GM12878 (cell line): Measurements from ENCODE around the gene RNASE12. TPM values are rescaled to one million over a fixed set of nuclear protein-coding genes. Genes with fewer than 3 reads are reported as not detected.

ENCODE experiments used
- ATAC-seq: fragments of 200-7000 bp; cut with Tn5 transposase; 3 replicates; pipeline ENCODE4 v1.9.1; 2020; ENCODE audit warnings: mild to moderate bottlenecking, moderate library complexity
- BruUV-seq: library from RNA; stranded (reverse); fragments of 400-500 nt; replicated peaks from 2 replicates; lab custom pipeline; 2021; lab: Mats Ljungman, UMichigan
- CTCF ChIA-PET: fragments of 300-600 bp; sonication (Branson Sonifier 250); formaldehyde crosslinking; extraction: SDS; loops from one replicate; lab custom pipeline; 2021; ENCODE audit warnings: inconsistent platforms; lab: Yijun Ruan, JAX
- POLR2A ChIA-PET: fragments of 350-600 bp; formaldehyde crosslinking; extraction: SDS; loops from one replicate; lab custom pipeline; 2021; ENCODE audit warnings: inconsistent platforms; lab: Charles Lee
- RAD21 ChIA-PET: fragments of 300-600 bp; sonication (Branson Sonifier 250); formaldehyde crosslinking; loops from one replicate; lab custom pipeline; 2023; ENCODE audit warnings: antibody characterized with exemption; ENCODE audit not compliant: unreplicated experiment; lab: Charles Lee
- SMC1A ChIA-PET: fragments of 300-600 bp; sonication (Branson Sonifier 250); formaldehyde crosslinking; loops from one replicate; lab custom pipeline; 2023; ENCODE audit not compliant: unreplicated experiment, uncharacterized antibody; lab: Charles Lee
- DNase-seq: peaks from one replicate; pipeline ENCODE4 v3.0.0-alpha.2; 2011; ENCODE audit warnings: low read depth, low spot score
- FAIRE-seq: peaks from 3 replicates; lab custom pipeline; 2011; peaks lifted over from hg19 to GRCh38; lab: Jason Lieb, UNC
- H2AFZ ChIP-seq: 2 replicates; pipeline ENCODE4 v1.6.0; 2011; ENCODE audit warnings: low read depth, low read length, control low read depth; ENCODE audit not compliant: control insufficient read depth
- H3K27ac ChIP-seq: 2 replicates; pipeline ENCODE4 v1.5.1; 2011; ENCODE audit warnings: control low read depth; ENCODE audit not compliant: control insufficient read depth, insufficient read depth
- H3K27me3 ChIP-seq, 2 experiments: replicated peaks in 1 of 2; 2 replicates each; pipeline versions ENCODE4 v1.6.0 to v1.6.1; 2011; ENCODE audit warnings: low read length in 1 of 2; ENCODE audit not compliant: control insufficient read depth in 2 of 2, insufficient read depth in 2 of 2
- H3K36me3 ChIP-seq, 2 experiments: 2 replicates each; pipeline ENCODE4 v1.5.1; 2011; ENCODE audit warnings: low read length in 1 of 2; ENCODE audit not compliant: control insufficient read depth in 2 of 2, insufficient read depth in 2 of 2
- H3K4me1 ChIP-seq: 2 replicates; pipeline ENCODE4 v1.6.1; 2011; ENCODE audit warnings: mild to moderate bottlenecking, low read length, moderate library complexity, mixed read lengths; ENCODE audit not compliant: control insufficient read depth, insufficient read depth
- H3K4me2 ChIP-seq: 2 replicates; pipeline ENCODE4 v1.6.0; 2011; ENCODE audit warnings: control low read depth; ENCODE audit not compliant: control insufficient read depth, insufficient read depth
- H3K4me3 ChIP-seq: fragments of 200-600 bp; sonication (generic); 2 replicates; pipeline ENCODE4 v1.5.1; 2016
- H3K79me2 ChIP-seq: 2 replicates; pipeline ENCODE4 v1.6.0; 2011; ENCODE audit warnings: low read length; ENCODE audit not compliant: control insufficient read depth, insufficient read depth
- H3K9ac ChIP-seq: 2 replicates; pipeline ENCODE4 v1.8.0; 2011; ENCODE audit warnings: low read length, control low read depth, mixed read lengths; ENCODE audit not compliant: control insufficient read depth, insufficient read depth
- H3K9me3 ChIP-seq: replicated peaks from 3 replicates; pipeline ENCODE4 v1.5.1; 2011; ENCODE audit warnings: mild to moderate bottlenecking, low read length; ENCODE audit not compliant: control insufficient read depth, insufficient read depth
- H4K20me1 ChIP-seq: 2 replicates; pipeline ENCODE4 v1.6.0; 2011; ENCODE audit not compliant: control insufficient read depth, insufficient read depth
- BACH1 ChIP-seq: fragments of 450-650 bp; IDR thresholded peaks from 2 replicates; pipeline ENCODE4 v1.6.1; 2017; ENCODE audit warnings: mild to moderate bottlenecking, borderline replicate concordance
- BMI1 ChIP-seq: fragments of 450-650 bp; IDR thresholded peaks from 2 replicates; pipeline ENCODE4 v1.6.1; 2016; ENCODE audit warnings: mild to moderate bottlenecking, moderate library complexity, borderline replicate concordance
- BRCA1 ChIP-seq: IDR thresholded peaks from 2 replicates; pipeline ENCODE4 v1.6.1; 2011; ENCODE audit warnings: low read depth, low read length, improper control_type of control experiment
- DPF2 ChIP-seq: fragments of 450-650 bp; IDR thresholded peaks from 2 replicates; pipeline ENCODE4 v1.6.1; 2017; ENCODE audit warnings: mild to moderate bottlenecking
- FOXM1 ChIP-seq: IDR thresholded peaks from 2 replicates; pipeline ENCODE4 v1.6.1; 2012; ENCODE audit warnings: low read depth, mild to moderate bottlenecking, inconsistent platforms, low read length, moderate library complexity
- HDAC2 ChIP-seq: fragments of 200-600 bp; sonication (generic); IDR thresholded peaks from 2 replicates; pipeline ENCODE4 v1.6.1; 2017
- IRF3 ChIP-seq: fragments of 450-650 bp; IDR thresholded peaks from 2 replicates; pipeline ENCODE4 v1.6.1; 2014; ENCODE audit warnings: mild to moderate bottlenecking
- MXI1 ChIP-seq: fragments of 150-350 bp; IDR thresholded peaks from 2 replicates; pipeline ENCODE4 v1.6.1; 2011; ENCODE audit warnings: low read depth, mild to moderate bottlenecking, inconsistent platforms, low read length, improper control_type of control experiment
- NR2C2 ChIP-seq: IDR thresholded peaks from 2 replicates; pipeline ENCODE4 v1.6.1; 2011; ENCODE audit warnings: borderline replicate concordance, low read depth; ENCODE audit not compliant: control insufficient read depth, insufficient read length
- POU2F2 ChIP-seq: IDR thresholded peaks from 3 replicates; pipeline ENCODE4 v1.6.1; 2011; ENCODE audit warnings: low read depth, mild to moderate bottlenecking, low read length, borderline replicate concordance
- RAD51 ChIP-seq: fragments of 450-650 bp; IDR thresholded peaks from 2 replicates; pipeline ENCODE4 v1.6.1; 2016; ENCODE audit warnings: moderate library complexity, mild to moderate bottlenecking, inconsistent platforms
- RCOR1 ChIP-seq: conservative IDR thresholded peaks from 2 replicates; pipeline ENCODE4 v1.6.1; 2012; ENCODE audit warnings: low read depth, low read length, improper control_type of control experiment
- RFX5 ChIP-seq: IDR thresholded peaks from 2 replicates; pipeline ENCODE4 v1.6.1; 2011; ENCODE audit warnings: low read depth, low read length, improper control_type of control experiment
- SMARCA5 ChIP-seq: fragments of 450-650 bp; IDR thresholded peaks from 2 replicates; pipeline ENCODE4 v1.6.1; 2017; ENCODE audit warnings: mild to moderate bottlenecking
- SREBF1 ChIP-seq: IDR thresholded peaks from 2 replicates; pipeline ENCODE4 v1.6.1; 2012; ENCODE audit warnings: mild to moderate bottlenecking, low read length
- TCF7 ChIP-seq: IDR thresholded peaks from 2 replicates; pipeline ENCODE4 v1.6.1; 2014; ENCODE audit warnings: antibody characterized with exemption, borderline replicate concordance
- WRNIP1 ChIP-seq: IDR thresholded peaks from 2 replicates; pipeline ENCODE4 v1.6.1; 2011; ENCODE audit warnings: low read depth, low read length, improper control_type of control experiment, borderline replicate concordance
- ZNF274 ChIP-seq: IDR thresholded peaks from one replicate; pipeline ENCODE4 v1.8.0; 2011; ENCODE audit not compliant: insufficient read length, insufficient read depth
- ZNF384 ChIP-seq: IDR thresholded peaks from 2 replicates; pipeline ENCODE4 v1.6.1; 2012; ENCODE audit warnings: low read depth, mild to moderate bottlenecking, low read length, improper control_type of control experiment, borderline replicate concordance
- WGBS: methylation state at CpG from one replicate; pipeline ENCODE4 v1.1.6; 2016; ENCODE audit warnings: low lambda C conversion rate; ENCODE audit not compliant: insufficient replicate concordance, insufficient coverage; ENCODE audit errors: missing lambda C conversion rate; 5-methylcytosine and 5-hydroxymethylcytosine counted together
- in situ Hi-C: fragments of 300-500 bp; cut with MboI; formaldehyde crosslinking; loops from 9 replicates; pipeline ENCODE4 v1.14.3; 2018; ENCODE audit warnings: mixed read lengths
- intact Hi-C: fragments of 100-400 bp; cut with micrococcal nuclease; formaldehyde crosslinking; loops from one replicate; pipeline ENCODE4 v1.14.2; 2022; ENCODE audit not compliant: unreplicated experiment
- polyA plus RNA-seq, 11 experiments: library from polyadenylated mRNA; depleted of rRNA in 4 of 11; unstranded in 6 of 11; stranded (reverse) in 5 of 11; fragments of >200 nt; fragmentation: Nextera tagmentation in 4 of 11; fragmentation: Illumina TruSeq in 1 of 11; extraction: Ambion mirVana in 4 of 11; extraction: Trizol in 1 of 11; gene quantifications; 1 replicate in 1 of 11; 2 replicates in 10 of 11; pipeline versions ENCODE4 v1.2.1 to v1.2.3, GENCODE V29; 2011 to 2016; ENCODE audit warnings: inconsistent platforms in 2 of 11, missing spikeins in 2 of 11, low read depth in 1 of 11
- total RNA-seq, 4 experiments: library from RNA; depleted of rRNA in 3 of 4; stranded (reverse); fragments of >200 nt in 3 of 4; fragmentation: Illumina TruSeq in 1 of 4; extraction: Trizol in 1 of 4; gene quantifications; 2 replicates each; pipeline versions ENCODE4 v1.2.1 to v1.2.3, GENCODE V29; 2013 to 2021
- TF ChIP-seq, protein P1 (sequence below): IDR thresholded peaks from 2 replicates; pipeline ENCODE4 v1.6.1; 2011; ENCODE audit warnings: low read depth, mild to moderate bottlenecking, low read length, moderate library complexity, borderline replicate concordance; ENCODE audit errors: extremely low read depth

Gene RNASE12
- total and polyA plus RNA-seq, 10 of the 15 experiments (the other 5 are each of a cell fraction or from before 2014, with no cell fraction given): not detected

DNA sequence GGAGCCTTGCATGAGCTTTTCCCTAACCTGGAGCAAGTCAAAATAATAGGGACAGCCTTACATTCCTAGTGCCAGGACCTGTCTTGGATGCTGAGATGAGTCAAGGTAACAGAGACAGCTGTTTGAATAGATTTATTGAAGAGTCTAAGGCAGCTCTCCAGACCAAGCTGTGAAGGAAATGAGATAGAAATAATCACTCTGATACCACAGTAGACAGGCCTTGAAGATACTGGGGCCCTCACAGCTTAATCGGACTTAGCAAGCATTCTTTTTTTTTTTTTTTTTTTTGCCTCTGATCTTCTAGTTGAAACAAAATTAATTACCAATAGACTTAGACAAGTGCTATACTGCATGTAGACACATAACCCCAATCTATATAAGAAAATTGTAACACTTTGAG, 27.2 kb downstream of the RNASE12 start (continued):
- TF ChIP-seq NR2C2: no peak
- TF ChIP-seq DPF2: no peak
- TF ChIP-seq HDAC2: no peak
- no peak for TF ChIP-seq RFX5
- no peak for TF ChIP-seq RCOR1
- TF ChIP-seq IRF3: no peak
- TF ChIP-seq RAD51: no peak
- no peak for TF ChIP-seq BRCA1
- TF ChIP-seq POU2F2: no peak
- TF ChIP-seq WRNIP1: no peak
- TF ChIP-seq, all 136 proteins: peak for 0

DNA sequence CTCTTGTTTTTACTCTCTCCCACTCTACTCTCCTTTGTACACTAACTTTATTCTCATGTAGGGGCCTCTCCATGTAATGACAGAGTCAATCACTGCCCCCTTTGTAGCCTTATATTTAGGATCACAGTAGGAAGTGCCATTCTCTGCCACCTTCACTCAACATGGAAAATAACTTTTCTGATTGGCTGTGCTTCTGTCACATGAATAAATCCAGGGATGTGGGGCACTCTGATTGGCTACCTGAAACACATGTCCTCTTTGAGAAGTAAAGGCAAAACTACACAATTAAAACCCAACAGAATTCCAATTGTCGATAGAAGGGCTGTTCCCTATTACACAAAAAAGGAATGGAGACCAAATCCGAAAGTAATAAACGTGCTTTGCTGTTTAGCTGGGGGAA, 30.2 kb downstream of the RNASE12 start, which contains the start of gene RNASE9:
TSS of gene RNASE9 (minus strand) at position 87 of the 400 bp plus-strand sequence.
- ChIA-PET SMC1A (no interaction called here), POLR2A (no interaction called here), RAD21 (no interaction called here), CTCF (no interaction called here)
- H2AFZ ChIP-seq: no peak within 1 kb of the TSS
- no peaks in the 10 kb centered on the region for H4K20me1 ChIP-seq
- BruUV-seq: no TSS peak
- DNase-seq (no peak), FAIRE-seq (no peak), ATAC-seq (no peak)
- no peaks in the 10 kb centered on the region for H3K4me1 ChIP-seq
- WGBS: 19% methylated on average over 3 of the region's 3 CpGs
- H3K9me3 ChIP-seq: no peaks in the 10 kb centered on the region
- TF ChIP-seq BACH1 (no peak), ZNF384 (no peak), HDAC2 (no peak), TCF7 (no peak), BMI1 (no peak), ZNF274 (no peak), MXI1 (no peak), SREBF1 (no peak), SMARCA5 (no peak), FOXM1 (no peak)
- TF ChIP-seq, protein P1, sequence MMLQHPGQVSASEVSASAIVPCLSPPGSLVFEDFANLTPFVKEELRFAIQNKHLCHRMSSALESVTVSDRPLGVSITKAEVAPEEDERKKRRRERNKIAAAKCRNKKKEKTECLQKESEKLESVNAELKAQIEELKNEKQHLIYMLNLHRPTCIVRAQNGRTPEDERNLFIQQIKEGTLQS: no peak
- H3K4me2 ChIP-seq: no peak within 1 kb of the TSS
- in situ Hi-C loops: no loop called here
- H3K79me2 ChIP-seq: no peaks in the 10 kb centered on the region
- H3K4me3 ChIP-seq: no peak within 1 kb of the TSS
- no peak within 1 kb of the TSS for H3K9ac ChIP-seq
- H3K36me3 ChIP-seq: no peaks in the 10 kb centered on the region
- intact Hi-C loops: no loop called here
- H3K27me3 ChIP-seq: no peaks in the 10 kb centered on the region
- H3K27ac ChIP-seq: no peak within 1 kb of the TSS
